Measurements from ENCODE around the gene LTB4R. TPM values are rescaled to one million over a fixed set of nuclear protein-coding genes. Genes with fewer than 3 reads are reported as not detected.

LTB4R gene
- polyA plus RNA-seq, 2 of the 4 experiments (the other 2 are of a cell fraction), result 8.3 to 10.2 TPM

- no peak overlapping the region for H3K4me2 ChIP-seq
- H3K4me3 ChIP-seq, result no peak overlapping the region
- ATAC-seq (no peak), DNase-seq (ENCODE audit: low read depth in 1 of 2, low spot score in 1 of 2) (no peak), FAIRE-seq (no peak)
- POLR2A ChIA-PET, result interaction anchor here (1.1 kb wide), 1 partner anchor 83 kb away, joined by 3 read pairs; the partner anchor contains the start of gene KHNYN
- no peaks in the 10 kb centered on the region for H3K4me1 ChIP-seq
- CTCF ChIA-PET, result interaction anchor here (1.0 to 5.7 kb wide), 7 partner anchors 13 to 89 kb away, joined by 3 to 32 read pairs (median 7); partner anchors contain the start of gene ADCY4
- no peak overlapping the region for H3K27ac ChIP-seq
- TF ChIP-seq ZSCAN20 (CRISPR knock-in tag; IDR thresholded peaks at IDR 0.05), result no peak
- no peak for TF ChIP-seq CHD4 (IDR thresholded peaks at IDR 0.05; ENCODE audit: borderline replicate concordance)
- no peak for TF ChIP-seq EP300 (IDR thresholded peaks at IDR 0.05)
- TF ChIP-seq, protein P1, sequence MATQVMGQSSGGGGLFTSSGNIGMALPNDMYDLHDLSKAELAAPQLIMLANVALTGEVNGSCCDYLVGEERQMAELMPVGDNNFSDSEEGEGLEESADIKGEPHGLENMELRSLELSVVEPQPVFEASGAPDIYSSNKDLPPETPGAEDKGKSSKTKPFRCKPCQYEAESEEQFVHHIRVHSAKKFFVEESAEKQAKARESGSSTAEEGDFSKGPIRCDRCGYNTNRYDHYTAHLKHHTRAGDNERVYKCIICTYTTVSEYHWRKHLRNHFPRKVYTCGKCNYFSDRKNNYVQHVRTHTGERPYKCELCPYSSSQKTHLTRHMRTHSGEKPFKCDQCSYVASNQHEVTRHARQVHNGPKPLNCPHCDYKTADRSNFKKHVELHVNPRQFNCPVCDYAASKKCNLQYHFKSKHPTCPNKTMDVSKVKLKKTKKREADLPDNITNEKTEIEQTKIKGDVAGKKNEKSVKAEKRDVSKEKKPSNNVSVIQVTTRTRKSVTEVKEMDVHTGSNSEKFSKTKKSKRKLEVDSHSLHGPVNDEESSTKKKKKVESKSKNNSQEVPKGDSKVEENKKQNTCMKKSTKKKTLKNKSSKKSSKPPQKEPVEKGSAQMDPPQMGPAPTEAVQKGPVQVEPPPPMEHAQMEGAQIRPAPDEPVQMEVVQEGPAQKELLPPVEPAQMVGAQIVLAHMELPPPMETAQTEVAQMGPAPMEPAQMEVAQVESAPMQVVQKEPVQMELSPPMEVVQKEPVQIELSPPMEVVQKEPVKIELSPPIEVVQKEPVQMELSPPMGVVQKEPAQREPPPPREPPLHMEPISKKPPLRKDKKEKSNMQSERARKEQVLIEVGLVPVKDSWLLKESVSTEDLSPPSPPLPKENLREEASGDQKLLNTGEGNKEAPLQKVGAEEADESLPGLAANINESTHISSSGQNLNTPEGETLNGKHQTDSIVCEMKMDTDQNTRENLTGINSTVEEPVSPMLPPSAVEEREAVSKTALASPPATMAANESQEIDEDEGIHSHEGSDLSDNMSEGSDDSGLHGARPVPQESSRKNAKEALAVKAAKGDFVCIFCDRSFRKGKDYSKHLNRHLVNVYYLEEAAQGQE (IDR thresholded peaks at IDR 0.05), result no peak
- TF ChIP-seq, protein P2, sequence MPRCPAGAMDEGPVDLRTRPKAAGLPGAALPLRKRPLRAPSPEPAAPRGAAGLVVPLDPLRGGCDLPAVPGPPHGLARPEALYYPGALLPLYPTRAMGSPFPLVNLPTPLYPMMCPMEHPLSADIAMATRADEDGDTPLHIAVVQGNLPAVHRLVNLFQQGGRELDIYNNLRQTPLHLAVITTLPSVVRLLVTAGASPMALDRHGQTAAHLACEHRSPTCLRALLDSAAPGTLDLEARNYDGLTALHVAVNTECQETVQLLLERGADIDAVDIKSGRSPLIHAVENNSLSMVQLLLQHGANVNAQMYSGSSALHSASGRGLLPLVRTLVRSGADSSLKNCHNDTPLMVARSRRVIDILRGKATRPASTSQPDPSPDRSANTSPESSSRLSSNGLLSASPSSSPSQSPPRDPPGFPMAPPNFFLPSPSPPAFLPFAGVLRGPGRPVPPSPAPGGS (IDR thresholded peaks at IDR 0.05), result no peak
- TF ChIP-seq POLR2A (IDR thresholded peaks at IDR 0.05; ENCODE audit: low read length), result no peak
- TF ChIP-seq KDM1A (IDR thresholded peaks at IDR 0.05; ENCODE audit: low read depth), result no peak
- no peak for TF ChIP-seq HOXB5 (CRISPR knock-in tag; IDR thresholded peaks at IDR 0.05)
- TF ChIP-seq EHF (CRISPR knock-in tag; IDR thresholded peaks at IDR 0.05), result no peak
- H3K9me3 ChIP-seq, result no peaks in the 10 kb centered on the region
- 4% methylated on average over 1 of the region's 1 CpG for WGBS (ENCODE audit: missing lambda C conversion rate)
Observed at GRCh38 chr14:24347134-24347533, 35.8 kb downstream of the LTB4R start.

- no peak overlapping the region for H3K27ac ChIP-seq
- no peak for ATAC-seq
- H3K4me3 ChIP-seq, result no peak overlapping the region
- H3K4me2 ChIP-seq, result no peak overlapping the region
- DNase-seq (ENCODE audit: low read depth in 1 of 2, low spot score in 1 of 2), result no peak
- TF ChIP-seq POLR2AphosphoS2 (conservative IDR thresholded peaks at IDR 0.05; ENCODE audit: low read length) (no peak), JUNB (IDR thresholded peaks at IDR 0.05) (no peak), MAZ (IDR thresholded peaks at IDR 0.05; ENCODE audit: borderline replicate concordance, low read depth, low read length) (no peak)
- TF ChIP-seq, protein P3, sequence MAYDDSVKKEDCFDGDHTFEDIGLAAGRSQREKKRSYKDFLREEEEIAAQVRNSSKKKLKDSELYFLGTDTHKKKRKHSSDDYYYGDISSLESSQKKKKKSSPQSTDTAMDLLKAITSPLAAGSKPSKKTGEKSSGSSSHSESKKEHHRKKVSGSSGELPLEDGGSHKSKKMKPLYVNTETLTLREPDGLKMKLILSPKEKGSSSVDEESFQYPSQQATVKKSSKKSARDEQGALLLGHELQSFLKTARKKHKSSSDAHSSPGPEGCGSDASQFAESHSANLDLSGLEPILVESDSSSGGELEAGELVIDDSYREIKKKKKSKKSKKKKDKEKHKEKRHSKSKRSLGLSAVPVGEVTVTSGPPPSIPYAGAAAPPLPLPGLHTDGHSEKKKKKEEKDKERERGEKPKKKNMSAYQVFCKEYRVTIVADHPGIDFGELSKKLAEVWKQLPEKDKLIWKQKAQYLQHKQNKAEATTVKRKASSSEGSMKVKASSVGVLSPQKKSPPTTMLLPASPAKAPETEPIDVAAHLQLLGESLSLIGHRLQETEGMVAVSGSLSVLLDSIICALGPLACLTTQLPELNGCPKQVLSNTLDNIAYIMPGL (CRISPR knock-in tag; IDR thresholded peaks at IDR 0.05; ENCODE audit: borderline replicate concordance), result no peak
- ChIA-PET POLR2A (no interaction called here), CTCF (interaction anchor here (0.6 to 5.7 kb wide), 8 partner anchors 9 to 88 kb away, joined by 3 to 32 read pairs (median 6); partner anchors contain the start of gene ADCY4)
- H3K9me3 ChIP-seq, result no peaks in the 10 kb centered on the region
- peaks cover 2% of the 10 kb centered on the region; the same call in 2 of the 3 replicates for H3K4me1 ChIP-seq
- FAIRE-seq, result no peak
- 85% methylated on average over 2 of the region's 2 CpGs for WGBS (ENCODE audit: missing lambda C conversion rate)
Observed at GRCh38 chr14:24348186-24348585, 36.9 kb downstream of the LTB4R start.

- DNase-seq (ENCODE audit: low read depth in 1 of 2, low spot score in 1 of 2) (no peak), FAIRE-seq (no peak), ATAC-seq (no peak)
- POLR2A ChIA-PET, result no interaction called here
- Histone ChIP-seq H3K4me1 (peaks cover 17% of the 10 kb centered on the region), H3K27ac (no peak overlapping the region), H3K4me3 (no peak overlapping the region), H3K9me3 (no peaks in the 10 kb centered on the region), H3K4me2 (no peak overlapping the region)
- CTCF ChIA-PET, result interaction anchor here (0.6 to 4.2 kb wide), 4 partner anchors 13 to 82 kb away, joined by 3 to 40 read pairs (median 12); partner anchors contain the start of gene ADCY4
- WGBS (ENCODE audit: missing lambda C conversion rate), result 41% methylated on average over 5 of the region's 5 CpGs
- TF ChIP-seq NFE2L2 (conservative IDR thresholded peaks at IDR 0.05; ENCODE audit: low read length) (no peak), PBX3 (IDR thresholded peaks at IDR 0.05) (no peak), CHD2 (IDR thresholded peaks at IDR 0.05; ENCODE audit: low read length, partially characterized antibody) (no peak), ZSCAN20 (CRISPR knock-in tag; IDR thresholded peaks at IDR 0.05) (no peak), ZNF302 (CRISPR knock-in tag; IDR thresholded peaks at IDR 0.05) (no peak), SREBF2 (IDR thresholded peaks at IDR 0.05) (no peak), PHF8 (IDR thresholded peaks at IDR 0.05; ENCODE audit: borderline replicate concordance, low read depth) (no peak), FOXS1 (CRISPR knock-in tag; IDR thresholded peaks at IDR 0.05) (no peak), POLR2A (IDR thresholded peaks at IDR 0.05; ENCODE audit: low read length) (no peak), E2F6 (IDR thresholded peaks at IDR 0.05; ENCODE audit: borderline replicate concordance, low read depth) (no peak), RAD21 (conservative IDR thresholded peaks at IDR 0.05 in 1 of 2, IDR thresholded peaks at IDR 0.05 in 1 of 2) (no peak), HDAC2 (IDR thresholded peaks at IDR 0.05) (no peak), TFCP2L1 (CRISPR knock-in tag; IDR thresholded peaks at IDR 0.05) (no peak), MAX (IDR thresholded peaks at IDR 0.05) (no peak)
- TF ChIP-seq, protein P4, sequence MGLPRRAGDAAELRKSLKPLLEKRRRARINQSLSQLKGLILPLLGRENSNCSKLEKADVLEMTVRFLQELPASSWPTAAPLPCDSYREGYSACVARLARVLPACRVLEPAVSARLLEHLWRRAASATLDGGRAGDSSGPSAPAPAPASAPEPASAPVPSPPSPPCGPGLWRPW (IDR thresholded peaks at IDR 0.05), result no peak
Observed at GRCh38 chr14:24349742-24350141, 38.4 kb downstream of the LTB4R start.
